MM.1S (cell line): ENCODE data around the gene NUTF2.

Experiments used
- DNase-seq: peaks from one replicate; pipeline ENCODE4 v3.0.0-alpha.2; 2015
- H2AFZ ChIP-seq: fragments of 300-600 bp; sonication (generic); 2 replicates; pipeline ENCODE4 v1.6.0; 2016; ENCODE audit warnings: antibody characterized with exemption, low read length
- H3F3A ChIP-seq: fragments of 300-600 bp; sonication (generic); 2 replicates; pipeline ENCODE4 v1.6.1; 2016; ENCODE audit warnings: mild to moderate bottlenecking, antibody characterized with exemption, low read length, moderate library complexity, mixed read lengths; ENCODE audit not compliant: insufficient read depth
- H3K27ac ChIP-seq: fragments of 300-600 bp; sonication (generic); 2 replicates; pipeline ENCODE4 v1.5.1; 2016; ENCODE audit warnings: mild to moderate bottlenecking, low read length
- H3K27me3 ChIP-seq: fragments of 300-600 bp; sonication (generic); replicated peaks from 2 replicates; pipeline ENCODE4 v1.6.0; 2016; ENCODE audit warnings: low read length; ENCODE audit not compliant: insufficient read depth
- H3K36me3 ChIP-seq: fragments of 300-600 bp; sonication (generic); replicated peaks from 2 replicates; pipeline ENCODE4 v1.6.1; 2016; ENCODE audit warnings: mild to moderate bottlenecking, low read length, mixed read lengths; ENCODE audit not compliant: insufficient read depth
- H3K4me1 ChIP-seq: fragments of 300-600 bp; sonication (generic); 2 replicates; pipeline ENCODE4 v1.6.1; 2016; ENCODE audit warnings: low read length, mixed read lengths
- H3K4me2 ChIP-seq: fragments of 300-600 bp; sonication (generic); 2 replicates; pipeline ENCODE4 v1.6.0; 2016; ENCODE audit warnings: low read depth, low read length
- H3K4me3 ChIP-seq: fragments of 300-600 bp; sonication (generic); 2 replicates; pipeline ENCODE4 v1.5.1; 2016; ENCODE audit warnings: low read length, mixed read lengths
- H3K79me2 ChIP-seq: fragments of 300-600 bp; sonication (generic); 2 replicates; pipeline ENCODE4 v1.6.1; 2016; ENCODE audit warnings: mixed run types, low read length, mixed read lengths
- H3K9ac ChIP-seq: fragments of 300-600 bp; sonication (generic); 2 replicates; pipeline ENCODE4 v1.6.1; 2016; ENCODE audit warnings: low read length, mixed read lengths
- H3K9me2 ChIP-seq: fragments of 300-600 bp; sonication (generic); replicated peaks from 2 replicates; pipeline ENCODE4 v1.6.1; 2016; ENCODE audit warnings: mild to moderate bottlenecking, low read length, mixed read lengths; ENCODE audit not compliant: insufficient read depth
- H3K9me3 ChIP-seq: fragments of 300-600 bp; sonication (generic); replicated peaks from 2 replicates; pipeline ENCODE4 v1.6.1; 2016; ENCODE audit warnings: mild to moderate bottlenecking, low read length, mixed read lengths; ENCODE audit not compliant: insufficient read depth
- H4K20me1 ChIP-seq: fragments of 300-600 bp; sonication (generic); 2 replicates; pipeline ENCODE4 v1.6.1; 2016; ENCODE audit warnings: mild to moderate bottlenecking, low read length, moderate library complexity, mixed read lengths; ENCODE audit not compliant: insufficient read depth
- CTCF ChIP-seq: fragments of 300-600 bp; sonication (generic); IDR thresholded peaks from 2 replicates; pipeline ENCODE4 v1.5.1; 2016; ENCODE audit warnings: antibody characterized with exemption, low read length, mixed read lengths
- EZH2 ChIP-seq: fragments of 300-600 bp; sonication (generic); optimal IDR thresholded peaks from 2 replicates; pipeline ENCODE3; 2017; ENCODE audit warnings: low read depth, mild to moderate bottlenecking, antibody characterized with exemption, low read length, mixed read lengths
- EZH2phosphoT487 ChIP-seq: fragments of 300-600 bp; sonication (generic); IDR thresholded peaks from 2 replicates; pipeline ENCODE4 v1.6.1; 2018; ENCODE audit warnings: antibody characterized with exemption, low read length

Gene NUTF2

GRCh38 chr16:67874372-67874771, 27.6 kb downstream of the NUTF2 start:
- H3K4me3 ChIP-seq = peak overlapping the region; percentile 99; the same call in 1 of the 2 replicates
- no peak overlapping the region for H3K27ac ChIP-seq
- H3K27me3 ChIP-seq = no peaks in the 10 kb centered on the region
- peaks cover 21% of the 10 kb centered on the region for H3F3A ChIP-seq
- H3K9me3 ChIP-seq = no peaks in the 10 kb centered on the region
- TF ChIP-seq CTCF (no peak), EZH2 (no peak), EZH2phosphoT487 (no peak)
- peak overlapping the region; percentile 93; the same call in 1 of the 2 replicates for H3K9ac ChIP-seq
- H3K4me2 ChIP-seq = peak overlapping the region; percentile 94
- H3K79me2 ChIP-seq = peaks cover 44% of the 10 kb centered on the region
- H3K9me2 ChIP-seq = no peaks in the 10 kb centered on the region
- H3K36me3 ChIP-seq = no peaks in the 10 kb centered on the region; the same call in 1 of the 2 replicates
- peaks cover 23% of the 10 kb centered on the region for H3K4me1 ChIP-seq
- DNase-seq = no peak
- H2AFZ ChIP-seq = no peak overlapping the region
- no peaks in the 10 kb centered on the region for H4K20me1 ChIP-seq

- Histone ChIP-seq H3K9me3 (no peaks in the 10 kb centered on the region), H3K4me3 (no peak overlapping the region), H3F3A (peaks cover 6% of the 10 kb centered on the region; the same call in 1 of the 2 replicates), H3K4me2 (no peak overlapping the region), H3K9ac (no peak overlapping the region), H2AFZ (no peak overlapping the region), H3K4me1 (peaks cover 23% of the 10 kb centered on the region), H3K9me2 (no peaks in the 10 kb centered on the region), H3K36me3 (no peaks in the 10 kb centered on the region; the same call in none of the 2 replicates), H3K27ac (no peak overlapping the region), H3K27me3 (no peaks in the 10 kb centered on the region), H4K20me1 (no peaks in the 10 kb centered on the region), H3K79me2 (peaks cover 44% of the 10 kb centered on the region)
- no peak for TF ChIP-seq EZH2
- no peak for TF ChIP-seq EZH2phosphoT487
- no peak for DNase-seq
These were observed 30.3 kb downstream of the NUTF2 start for GRCh38 chr16:67877064-67877463.

GRCh38 chr16:67878232-67878631, 31.5 kb downstream of the NUTF2 start:
- H3K4me3 ChIP-seq = no peak overlapping the region
- no peak overlapping the region for H3K9ac ChIP-seq
- H3K9me2 ChIP-seq = no peaks in the 10 kb centered on the region
- TF ChIP-seq CTCF (no peak), EZH2 (no peak), EZH2phosphoT487 (no peak)
- DNase-seq = no peak
- H3K36me3 ChIP-seq = no peaks in the 10 kb centered on the region; the same call in none of the 2 replicates
- no peaks in the 10 kb centered on the region for H4K20me1 ChIP-seq
- no peak overlapping the region for H3K27ac ChIP-seq
- peaks cover 18% of the 10 kb centered on the region for H3K4me1 ChIP-seq
- H3F3A ChIP-seq = no peaks in the 10 kb centered on the region
- H3K27me3 ChIP-seq = no peaks in the 10 kb centered on the region
- H3K79me2 ChIP-seq = peaks cover 40% of the 10 kb centered on the region
- H3K9me3 ChIP-seq = no peaks in the 10 kb centered on the region
- H2AFZ ChIP-seq = no peak overlapping the region
- no peak overlapping the region for H3K4me2 ChIP-seq

- Histone ChIP-seq H3K4me3 (no peak overlapping the region), H3K36me3 (no peaks in the 10 kb centered on the region; the same call in none of the 2 replicates), H2AFZ (no peak overlapping the region), H3K27me3 (no peaks in the 10 kb centered on the region), H3K4me2 (no peak overlapping the region), H3F3A (no peaks in the 10 kb centered on the region), H3K4me1 (peaks cover 17% of the 10 kb centered on the region), H3K79me2 (peaks cover 34% of the 10 kb centered on the region), H3K9me3 (no peaks in the 10 kb centered on the region), H3K27ac (no peak overlapping the region), H3K9ac (no peak overlapping the region), H3K9me2 (no peaks in the 10 kb centered on the region), H4K20me1 (no peaks in the 10 kb centered on the region)
- TF ChIP-seq CTCF = no peak
- TF ChIP-seq EZH2phosphoT487 = no peak
- TF ChIP-seq EZH2 = no peak
- no peak for DNase-seq
These were observed 32.1 kb downstream of the NUTF2 start for GRCh38 chr16:67878846-67879245.
